Ovary (tissue), 9 donors: Measurements from ENCODE around the gene PPP1R15B. TPM values are rescaled to one million over a fixed set of nuclear protein-coding genes. Genes with fewer than 3 reads are reported as not detected.

Experiments used
- DNase-seq, 5 donors: peaks; one replicate each; pipeline ENCODE4 v3.0.0-alpha.2; 2019 to 2020
- H3K27ac ChIP-seq, 2 donors: fragments of 200-600 bp; one replicate each; pipeline versions ENCODE4 v1.5.1 to v1.8.0; 2019 to 2022
- H3K27me3 ChIP-seq: fragments of 200-600 bp; one replicate; pipeline ENCODE4 v1.8.0; 2022
- H3K36me3 ChIP-seq: fragments of 200-600 bp; sonication (generic); one replicate; pipeline ENCODE4 v1.5.1; 2019
- H3K4me1 ChIP-seq: one replicate; pipeline ENCODE4 v1.8.1; 2013; ENCODE audit warnings: mild to moderate bottlenecking, moderate library complexity; ENCODE audit not compliant: insufficient read depth
- H3K4me3 ChIP-seq: fragments of 200-600 bp; sonication (generic); one replicate; pipeline ENCODE4 v1.5.1; 2017
- H3K9me3 ChIP-seq, 2 donors: fragments of 200-600 bp in 1 of 2; sonication (generic) in 1 of 2; one replicate each; pipeline versions ENCODE4 v1.5.1 to v1.8.1; 2013 to 2019; ENCODE audit warnings: mild to moderate bottlenecking in 1 of 2, moderate library complexity in 1 of 2
- CTCF ChIP-seq, 3 donors: fragments of 450-650 bp in 2 of 3; fragments of 200-600 bp in 1 of 3; IDR thresholded peaks; one replicate each; pipeline versions ENCODE4 v1.5.1 to v1.8.0; 2016 to 2022; ENCODE audit warnings: antibody characterized with exemption in 3 of 3, mild to moderate bottlenecking in 1 of 3
- EP300 ChIP-seq: sonication (generic); formaldehyde crosslinking; IDR thresholded peaks from one replicate; pipeline ENCODE4 v1.6.1; 2017; ENCODE audit warnings: antibody characterized with exemption
- POLR2A ChIP-seq: fragments of 450-650 bp; IDR thresholded peaks from one replicate; pipeline ENCODE4 v1.6.1; 2017; ENCODE audit warnings: antibody characterized with exemption, mild to moderate bottlenecking, moderate library complexity
- WGBS, 3 donors: extraction: QIAGEN DNeasy Blood & Tissue Kit in 1 of 3; methylation state at CpG; one replicate each; pipeline versions ENCODE4 v1.1.5 to v1.1.7; 2013 to 2017; 5-methylcytosine and 5-hydroxymethylcytosine counted together
- intact Hi-C, 4 donors: fragments of 100-400 bp; cut with DNase I; formaldehyde crosslinking; loops; one replicate each; pipeline versions ENCODE4 v1.11.0 to v1.15.1; 2022 to 2023
- polyA plus RNA-seq, 2 donors: library from polyadenylated mRNA; stranded (reverse); fragments of 200-250 nt in 1 of 2; fragments of 350-450 nt in 1 of 2; fragmentation: Illumina TruSeq in 1 of 2; extraction: RNeasy Lipid Tissue Mini Kit (QIAGEN cat#74804) in 1 of 2; gene quantifications; one replicate each; pipeline ENCODE4 v1.2.3, GENCODE V29; 2013 to 2014
- total RNA-seq, 7 donors: library from RNA; depleted of rRNA in 2 of 7; stranded (reverse); fragments of >200 nt in 2 of 7; fragmentation: NEBNext Ultra II Directional in 3 of 7; extraction: Animal tissue kit (Norgen Biotek cat#: 25700) in 3 of 7; gene quantifications; one replicate each; pipeline versions ENCODE4 v1.1.0 to v1.2.4, GENCODE V29; 2016 to 2023
- donor health status: DM: no; HTN: no; CAD: no; lungs with moderate emphysema.
- donor health status: DM: no; HTN: no; CAD: no.
- donor health status: Bipolar disorder and iron deficiency.
- donor health status: DM: yes; HTN: yes; CAD: no.
- donor health status: DM: no; HTN: no; CAD: no.
- donor health status: DM: yes; HTN: yes; CAD: no.

PPP1R15B gene
- total and polyA plus RNA-seq, 9 donors = 16.5 to 69.5 (median 35.4) TPM

GRCh38 chr1:204368996-204369726 is 42.5 kb downstream of the PPP1R15B start:
- H3K36me3 ChIP-seq = no peaks in the 10 kb centered on the region
- TF ChIP-seq CTCF (IDR thresholded peaks at IDR 0.05) (no peak), POLR2A (no peak), EP300 (no peak)
- 54 to 63% (median 62%) methylated on average over 13 of the region's 13 CpGs for WGBS, 3 donors
- no peak overlapping the region for H3K27ac ChIP-seq
- intact Hi-C loops = loop anchor here (5.0 to 10.0 kb wide), 2 partner anchors 157 to 504 kb away; partner anchors contain the start of genes GOLT1A (in 2 of the 4) and SNRPE (in 2 of the 4)
- no peaks in the 10 kb centered on the region for H3K9me3 ChIP-seq
- H3K27me3 ChIP-seq = no peaks in the 10 kb centered on the region
- H3K4me3 ChIP-seq = no peak overlapping the region
- H3K4me1 ChIP-seq = no peaks in the 10 kb centered on the region
- DNase-seq = no peak

GRCh38 chr1:204367956-204368355 is 43.7 kb downstream of the PPP1R15B start:
- WGBS, 3 donors = 65 to 75% (median 68%) methylated on average over 10 of the region's 10 CpGs
- intact Hi-C loops = loop anchor here (2.0 to 10.0 kb wide), 3 partner anchors 151 to 503 kb away; partner anchors contain the start of genes GOLT1A (in 2 of the 4) and SNRPE (in 2 of the 4)

GRCh38 chr1:204367193-204367858 is 44.3 kb downstream of the PPP1R15B start:
- no peak overlapping the region for H3K27ac ChIP-seq
- H3K4me1 ChIP-seq = peaks cover 2% of the 10 kb centered on the region
- no peak for DNase-seq
- no peaks in the 10 kb centered on the region for H3K27me3 ChIP-seq
- no peaks in the 10 kb centered on the region for H3K9me3 ChIP-seq
- intact Hi-C loops = loop anchor here (2.0 to 10.0 kb wide), 3 partner anchors 151 to 503 kb away; partner anchors contain the start of genes GOLT1A (in 2 of the 4) and SNRPE (in 2 of the 4)
- H3K4me3 ChIP-seq = no peak overlapping the region
- TF ChIP-seq POLR2A (no peak), CTCF (IDR thresholded peaks at IDR 0.05) (no peak), EP300 (no peak)
- no peaks in the 10 kb centered on the region for H3K36me3 ChIP-seq
- WGBS, 3 donors = 64 to 67% (median 65%) methylated on average over 16 of the region's 16 CpGs

More at GRCh38 chr1:204367956-204368355, 43.7 kb downstream of the PPP1R15B start:
- TF ChIP-seq CTCF (IDR thresholded peaks at IDR 0.05) (no peak), EP300 (no peak), POLR2A (no peak)
- H3K4me1 ChIP-seq = peaks cover 2% of the 10 kb centered on the region
- no peaks in the 10 kb centered on the region for H3K27me3 ChIP-seq
- H3K36me3 ChIP-seq = no peaks in the 10 kb centered on the region
- H3K4me3 ChIP-seq = no peak overlapping the region
- DNase-seq = no peak
- H3K27ac ChIP-seq = no peak overlapping the region
- H3K9me3 ChIP-seq = no peaks in the 10 kb centered on the region

- no peak for DNase-seq
- intact Hi-C loops = loop anchor here (2.0 to 10.0 kb wide), 3 partner anchors 150 to 502 kb away; partner anchors contain the start of genes GOLT1A (in 2 of the 4) and SNRPE (in 2 of the 4)
- H3K36me3 ChIP-seq = no peaks in the 10 kb centered on the region
- no peaks in the 10 kb centered on the region for H3K27me3 ChIP-seq
- no peaks in the 10 kb centered on the region for H3K9me3 ChIP-seq
- TF ChIP-seq EP300 = no peak
- no peak for TF ChIP-seq CTCF (IDR thresholded peaks at IDR 0.05)
- no peak for TF ChIP-seq POLR2A
- 88 to 93% (median 89%) methylated on average over 7 of the region's 7 CpGs for WGBS, 3 donors
- peaks cover 2% of the 10 kb centered on the region for H3K4me1 ChIP-seq
- no peak overlapping the region for H3K4me3 ChIP-seq
- H3K27ac ChIP-seq = no peak overlapping the region
Measured at GRCh38 chr1:204366759-204367158, 44.9 kb downstream of the PPP1R15B start.
